Measurements from ENCODE around the gene NCK1.

Gene NCK1

DNA sequence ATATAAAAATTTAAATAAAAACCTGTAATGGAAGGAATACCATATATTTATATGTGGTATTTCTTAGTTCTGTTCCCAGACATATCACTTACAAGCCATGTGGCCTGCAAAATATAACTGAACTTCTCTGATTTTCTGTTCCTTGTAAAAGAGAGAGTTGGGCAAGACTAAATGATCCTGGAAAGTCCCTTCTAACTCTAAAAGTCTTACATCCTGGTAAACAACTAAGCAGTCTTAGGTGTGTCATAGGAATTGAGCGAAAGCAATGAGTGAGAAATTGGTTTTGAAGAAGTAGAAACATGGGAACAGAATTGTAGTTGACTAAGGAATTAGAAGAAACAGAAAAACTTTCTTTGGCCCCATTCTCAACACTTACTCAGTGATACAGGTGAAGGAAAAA is 70.5 kb downstream of the NCK1 start:
- DNase-seq (ENCODE audit: insufficient read length, low spot score) (no peak), FAIRE-seq (no peak)
- TF ChIP-seq POLR2A (IDR thresholded peaks at IDR 0.05; ENCODE audit: low read depth, low read length): no peak

- no peak for DNase-seq (ENCODE audit: insufficient read length, low spot score)
- TF ChIP-seq POLR2A (IDR thresholded peaks at IDR 0.05; ENCODE audit: low read depth, low read length): no peak
- no peak for FAIRE-seq
Observed at GRCh38 chr3:136932978-136933772, 71.2 kb downstream of the NCK1 start.

DNA sequence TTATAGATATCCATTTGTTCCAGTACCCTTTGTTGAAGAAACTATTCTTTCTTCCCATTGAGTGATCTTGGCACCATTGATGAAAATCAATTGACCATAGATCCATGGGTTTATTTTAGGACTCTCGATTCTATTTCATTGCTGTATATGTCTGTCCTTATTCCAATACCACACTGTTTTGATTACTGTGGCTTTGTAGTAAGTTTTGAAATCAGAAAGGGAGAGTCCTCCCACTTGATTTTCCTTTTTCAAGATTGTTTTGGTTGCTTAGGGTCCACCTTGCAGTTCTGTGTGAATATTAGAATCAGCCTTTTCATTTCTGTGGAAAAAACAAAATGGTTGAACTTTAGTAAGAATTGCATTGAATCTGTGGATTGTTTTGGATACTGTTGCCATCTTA is 75.2 kb downstream of the NCK1 start:
- no peak for TF ChIP-seq POLR2A (IDR thresholded peaks at IDR 0.05; ENCODE audit: low read depth, low read length)
- FAIRE-seq (no peak), DNase-seq (ENCODE audit: insufficient read length, low spot score) (no peak)

DNA sequence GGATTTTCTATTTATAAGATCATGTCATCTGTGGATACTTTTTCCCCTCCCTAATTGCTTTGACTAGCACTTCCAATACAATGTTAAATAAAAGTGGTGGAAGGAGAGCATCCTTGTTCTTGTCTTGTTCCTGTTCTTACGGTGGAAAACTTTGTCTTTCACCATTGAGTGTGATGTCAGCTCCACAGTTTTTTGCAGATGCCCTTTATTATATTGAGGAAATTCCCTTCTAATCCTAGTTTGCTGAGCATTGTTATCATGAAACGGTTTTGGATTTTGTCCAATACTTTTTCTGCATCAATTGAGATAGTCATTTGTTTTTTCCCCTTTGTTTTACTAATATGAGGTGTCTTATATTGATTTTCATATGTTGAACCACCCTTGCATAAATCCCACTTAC is 75.8 kb downstream of the NCK1 start:
- FAIRE-seq (no peak), DNase-seq (ENCODE audit: insufficient read length, low spot score) (no peak)

GRCh38 chr3:136938334-136938733 is 76.3 kb downstream of the NCK1 start:
- TF ChIP-seq POLR2A (IDR thresholded peaks at IDR 0.05; ENCODE audit: low read depth, low read length): no peak
- DNase-seq (ENCODE audit: insufficient read length, low spot score) (no peak), FAIRE-seq (peak; percentile 79)

More for the DNA sequence above, 75.8 kb downstream of the NCK1 start:
- no peak for TF ChIP-seq POLR2A (IDR thresholded peaks at IDR 0.05; ENCODE audit: low read depth, low read length)

DNA sequence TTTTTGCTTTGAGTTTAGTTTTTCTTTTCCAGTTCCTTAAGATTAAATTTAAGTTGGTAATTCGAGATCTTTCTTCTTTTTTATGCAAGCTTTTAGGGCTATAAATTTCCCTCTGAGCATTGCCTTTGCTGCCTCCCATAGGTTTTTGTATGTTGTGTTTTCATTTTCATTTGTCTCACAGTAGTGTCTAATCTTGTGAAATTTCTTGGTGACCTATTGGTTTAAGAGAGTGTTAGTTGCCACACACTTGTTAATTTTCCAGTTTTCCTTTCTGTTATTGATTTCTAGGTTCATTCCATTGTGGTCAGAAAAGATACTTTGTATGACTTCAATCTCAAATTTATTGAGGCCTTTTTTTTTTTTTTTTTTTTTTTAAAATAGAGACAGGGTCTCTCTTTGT is 77.5 kb downstream of the NCK1 start:
- DNase-seq (ENCODE audit: insufficient read length, low spot score): no peak
- FAIRE-seq: no peak
- no peak for TF ChIP-seq POLR2A (IDR thresholded peaks at IDR 0.05; ENCODE audit: low read depth, low read length)

GRCh38 chr3:136942803-136943202 is 80.8 kb downstream of the NCK1 start:
- DNase-seq (ENCODE audit: insufficient read length, low spot score) (no peak), FAIRE-seq (peak; percentile 15)
- no peak for TF ChIP-seq POLR2A (IDR thresholded peaks at IDR 0.05; ENCODE audit: low read depth, low read length)

DNA sequence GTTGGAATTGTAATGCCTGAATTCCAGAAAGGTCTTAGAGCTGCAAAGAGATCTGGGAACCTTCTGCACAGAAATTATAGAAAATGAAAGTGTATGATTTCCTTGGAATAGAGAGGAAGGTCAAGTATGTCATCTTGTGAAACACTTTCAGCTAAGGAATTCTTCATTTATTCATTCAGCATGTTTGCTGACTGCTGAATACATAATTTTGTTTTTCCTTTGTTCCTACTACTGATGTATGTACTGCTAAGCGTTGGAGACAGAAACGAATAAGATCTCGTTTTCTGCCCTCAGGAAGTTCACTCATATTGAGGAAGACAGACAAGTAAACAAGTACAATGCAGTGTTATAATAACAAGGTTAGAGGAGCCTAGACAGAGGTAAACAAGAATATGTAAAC is 81.4 kb downstream of the NCK1 start:
- no peak for TF ChIP-seq POLR2A (IDR thresholded peaks at IDR 0.05; ENCODE audit: low read depth, low read length)
- FAIRE-seq (no peak), DNase-seq (ENCODE audit: insufficient read length, low spot score) (no peak)

GRCh38 chr3:136946978-136947377 is 85.0 kb downstream of the NCK1 start:
- no peak for DNase-seq (ENCODE audit: insufficient read length, low spot score)
- no peak for FAIRE-seq
- no peak for TF ChIP-seq POLR2A (IDR thresholded peaks at IDR 0.05; ENCODE audit: low read depth, low read length)

GRCh38 chr3:136947477-136947876 is 85.5 kb downstream of the NCK1 start:
- no peak for TF ChIP-seq POLR2A (IDR thresholded peaks at IDR 0.05; ENCODE audit: low read depth, low read length)
- DNase-seq (ENCODE audit: insufficient read length, low spot score): no peak
- FAIRE-seq: no peak

DNA sequence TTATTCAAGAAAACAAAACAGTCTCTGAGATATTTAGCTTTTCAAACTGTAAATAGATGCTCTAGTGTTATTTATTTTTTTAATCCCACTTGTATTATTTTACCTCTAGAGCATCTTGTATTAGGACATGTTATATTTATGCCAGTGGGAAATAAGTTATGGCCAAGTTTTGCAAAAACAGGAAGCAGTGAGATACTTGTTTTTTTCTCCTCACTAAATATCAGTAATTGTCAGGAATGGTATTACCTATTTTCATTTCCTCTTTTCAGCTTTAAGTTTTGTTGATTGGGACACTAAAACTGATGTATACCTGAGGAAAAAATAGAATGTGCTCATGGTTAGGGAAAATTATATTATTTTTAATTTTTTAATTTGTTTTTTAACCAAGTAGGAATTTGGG is 87.1 kb downstream of the NCK1 start:
- TF ChIP-seq POLR2A (IDR thresholded peaks at IDR 0.05; ENCODE audit: low read depth, low read length): no peak
- DNase-seq (ENCODE audit: insufficient read length, low spot score): no peak
- no peak for FAIRE-seq

DNA sequence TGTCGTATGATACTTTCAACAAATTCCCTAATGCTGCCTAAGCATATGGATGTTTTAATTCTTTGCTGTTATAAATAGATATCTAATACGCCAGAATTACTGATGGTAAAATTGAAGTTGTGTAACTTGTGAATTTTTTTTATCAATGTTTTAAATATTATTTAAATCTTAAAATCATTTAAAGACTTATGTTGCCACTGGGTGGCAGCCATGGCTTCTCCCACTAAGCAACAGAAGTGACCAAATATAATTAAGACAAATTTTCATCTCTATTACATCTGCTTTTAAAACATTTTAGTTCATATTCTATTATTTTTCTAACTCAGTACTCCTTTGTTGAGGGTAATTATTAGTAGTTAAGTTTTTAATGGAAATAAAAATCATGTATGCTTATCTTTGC is 87.7 kb downstream of the NCK1 start:
- DNase-seq (ENCODE audit: insufficient read length, low spot score) (no peak), FAIRE-seq (no peak)
- no peak for TF ChIP-seq POLR2A (IDR thresholded peaks at IDR 0.05; ENCODE audit: low read depth, low read length)

- TF ChIP-seq POLR2A (IDR thresholded peaks at IDR 0.05; ENCODE audit: low read depth, low read length): no peak
- FAIRE-seq: no peak
- no peak for DNase-seq (ENCODE audit: insufficient read length, low spot score)
Observed at GRCh38 chr3:136950623-136951022, 88.6 kb downstream of the NCK1 start.

DNA sequence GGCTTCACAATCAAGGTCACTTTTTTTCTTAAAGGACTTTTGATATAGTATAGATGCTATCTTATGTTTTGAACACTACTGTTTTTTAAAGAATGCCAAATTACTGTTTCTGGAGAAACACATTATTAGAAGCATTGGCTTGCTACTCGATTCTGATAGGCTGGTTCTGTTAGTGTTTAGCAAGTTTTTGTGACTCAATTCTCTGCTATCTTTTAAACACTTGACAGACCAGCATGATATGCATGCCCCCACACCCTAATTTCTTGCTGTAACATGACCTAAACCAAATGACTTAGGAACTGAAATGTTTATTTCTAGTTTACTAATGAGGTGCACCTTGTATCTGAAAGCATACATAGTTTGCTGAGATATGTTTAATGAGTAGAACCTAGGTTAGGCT is 90.3 kb downstream of the NCK1 start:
- TF ChIP-seq POLR2A (IDR thresholded peaks at IDR 0.05; ENCODE audit: low read depth, low read length): no peak
- DNase-seq (ENCODE audit: insufficient read length, low spot score) (no peak), FAIRE-seq (no peak)

GRCh38 chr3:136954251-136954650 is 92.2 kb downstream of the NCK1 start:
- DNase-seq (ENCODE audit: insufficient read length, low spot score) (no peak), FAIRE-seq (no peak)
- no peak for TF ChIP-seq POLR2A (IDR thresholded peaks at IDR 0.05; ENCODE audit: low read depth, low read length)

Data from H54 (cell line).